Parathyroid adenoma (tissue), 2 donors: Measurements from ENCODE around the gene MUC6.

Experiments used
- H2AFZ ChIP-seq: fragments of 300-600 bp; sonication (generic); one replicate; pipeline ENCODE4 v1.7.0; 2017; ENCODE audit warnings: antibody characterized with exemption, mild to moderate bottlenecking
- H3K27ac ChIP-seq: fragments of 300-600 bp; sonication (generic); one replicate; pipeline ENCODE4 v1.7.0; 2017
- H3K27me3 ChIP-seq: fragments of 300-600 bp; sonication (generic); one replicate; pipeline ENCODE4 v1.7.0; 2017; ENCODE audit warnings: low read length; ENCODE audit not compliant: control insufficient read depth, insufficient read depth
- H3K36me3 ChIP-seq: fragments of 300-600 bp; sonication (generic); one replicate; pipeline ENCODE4 v1.7.0; 2017; ENCODE audit warnings: low read length; ENCODE audit not compliant: control insufficient read depth, insufficient read depth
- H3K4me1 ChIP-seq: fragments of 300-600 bp; sonication (generic); one replicate; pipeline ENCODE4 v1.7.0; 2017; ENCODE audit warnings: control low read depth
- H3K4me2 ChIP-seq: fragments of 300-600 bp; sonication (generic); one replicate; pipeline ENCODE4 v1.7.0; 2017; ENCODE audit warnings: low read length
- H3K4me3 ChIP-seq: fragments of 300-600 bp; sonication (generic); one replicate; pipeline ENCODE4 v1.7.0; 2017; ENCODE audit warnings: low read depth, low read length
- H3K79me2 ChIP-seq: fragments of 300-600 bp; sonication (generic); one replicate; pipeline ENCODE4 v1.7.0; 2017; ENCODE audit warnings: control low read depth
- H3K9ac ChIP-seq: fragments of 300-600 bp; sonication (generic); one replicate; pipeline ENCODE4 v1.7.0; 2017; ENCODE audit warnings: mild to moderate bottlenecking
- H3K9me3 ChIP-seq: fragments of 300-600 bp; sonication (generic); one replicate; pipeline ENCODE4 v1.7.0; 2017; ENCODE audit warnings: low read length; ENCODE audit not compliant: control insufficient read depth
- CTCF ChIP-seq: fragments of 300-600 bp; sonication (generic); IDR thresholded peaks from one replicate; pipeline ENCODE4 v1.7.0; 2017; ENCODE audit warnings: antibody characterized with exemption, mild to moderate bottlenecking
- donor health status: primary hyperparathyroidism.

MUC6 gene

GRCh38 chr11:987671-988070, 48.8 kb downstream of the MUC6 start:
- Histone ChIP-seq H3K9me3 (no peaks in the 10 kb centered on the region), H3K36me3 (no peaks in the 10 kb centered on the region)

GRCh38 chr11:986952-987305, 49.6 kb downstream of the MUC6 start:
- Histone ChIP-seq H3K27ac (no peak overlapping the region), H3K36me3 (no peaks in the 10 kb centered on the region)

More at GRCh38 chr11:987671-988070, 48.8 kb downstream of the MUC6 start:
- H3K79me2 ChIP-seq: peaks cover 9% of the 10 kb centered on the region
- TF ChIP-seq CTCF: no peak
- H3K27ac ChIP-seq: no peak overlapping the region
- H3K4me3 ChIP-seq: no peak overlapping the region
- H2AFZ ChIP-seq: no peak overlapping the region
- H3K4me2 ChIP-seq: no peak overlapping the region
- H3K9ac ChIP-seq: no peak overlapping the region
- no peaks in the 10 kb centered on the region for H3K4me1 ChIP-seq
- H3K27me3 ChIP-seq: no peaks in the 10 kb centered on the region

GRCh38 chr11:986270-986951, 50.1 kb downstream of the MUC6 start:
- no peaks in the 10 kb centered on the region for H3K36me3 ChIP-seq
- no peak for TF ChIP-seq CTCF

More at GRCh38 chr11:986952-987305, 49.6 kb downstream of the MUC6 start:
- Histone ChIP-seq H3K4me1 (no peaks in the 10 kb centered on the region), H3K9ac (no peak overlapping the region), H3K4me3 (no peak overlapping the region), H3K79me2 (peaks cover 9% of the 10 kb centered on the region), H3K9me3 (no peaks in the 10 kb centered on the region), H2AFZ (no peak overlapping the region), H3K27me3 (no peaks in the 10 kb centered on the region), H3K4me2 (no peak overlapping the region)
- TF ChIP-seq CTCF: no peak

GRCh38 chr11:985848-986247, 50.7 kb downstream of the MUC6 start:
- H3K4me2 ChIP-seq: no peak overlapping the region
- H3K36me3 ChIP-seq: no peaks in the 10 kb centered on the region
- no peak overlapping the region for H3K4me3 ChIP-seq
- no peaks in the 10 kb centered on the region for H3K27me3 ChIP-seq
- H3K27ac ChIP-seq: no peak overlapping the region
- TF ChIP-seq CTCF: no peak
- no peak overlapping the region for H3K9ac ChIP-seq
- peaks cover 6% of the 10 kb centered on the region for H3K79me2 ChIP-seq
- no peak overlapping the region for H2AFZ ChIP-seq
- no peaks in the 10 kb centered on the region for H3K4me1 ChIP-seq
- no peaks in the 10 kb centered on the region for H3K9me3 ChIP-seq

More at GRCh38 chr11:986270-986951, 50.1 kb downstream of the MUC6 start:
- Histone ChIP-seq H3K79me2 (peaks cover 9% of the 10 kb centered on the region), H3K9me3 (no peaks in the 10 kb centered on the region), H3K9ac (no peak overlapping the region), H3K4me3 (no peak overlapping the region), H3K27me3 (no peaks in the 10 kb centered on the region), H3K27ac (no peak overlapping the region), H3K4me2 (no peak overlapping the region), H2AFZ (no peak overlapping the region), H3K4me1 (no peaks in the 10 kb centered on the region)

- H3K9me3 ChIP-seq: no peaks in the 10 kb centered on the region
- H3K27ac ChIP-seq: no peak overlapping the region
- no peak for TF ChIP-seq CTCF
- H3K27me3 ChIP-seq: no peaks in the 10 kb centered on the region
- H3K4me2 ChIP-seq: no peak overlapping the region
- H3K9ac ChIP-seq: no peak overlapping the region
- H3K4me1 ChIP-seq: no peaks in the 10 kb centered on the region
- H2AFZ ChIP-seq: no peak overlapping the region
- no peak overlapping the region for H3K4me3 ChIP-seq
- peaks cover 6% of the 10 kb centered on the region for H3K79me2 ChIP-seq
- no peaks in the 10 kb centered on the region for H3K36me3 ChIP-seq
Measured at GRCh38 chr11:985406-985805, 51.1 kb downstream of the MUC6 start.
